HG02870 (cell line): Measurements from ENCODE around the gene RHCE.
"Not testable (repeated sequence)": the region's sequence is repeated elsewhere in the genome, so short reads cannot be mapped to it uniquely, and the experiment has no call there.

Experiments
- ATAC-seq: cut with Tn5 transposase; IDR thresholded peaks from one replicate; pipeline ENCODE4 v1.9.1; 2021; ENCODE audit warnings: mild to moderate bottlenecking, moderate library complexity; ENCODE audit not compliant: unreplicated experiment

The RHCE gene

GRCh38 chr1:25420715-25421114, at the start of gene RHCE:
Gene RHCE (minus strand): TSS chr1:25420825. CDS start chr1:25420786, 39 bp downstream.
- ATAC-seq = not testable (repeated sequence)

GRCh38 chr1:25469177-25469576, 48.6 kb upstream of the RHCE start:
- ATAC-seq = no peak

DNA sequence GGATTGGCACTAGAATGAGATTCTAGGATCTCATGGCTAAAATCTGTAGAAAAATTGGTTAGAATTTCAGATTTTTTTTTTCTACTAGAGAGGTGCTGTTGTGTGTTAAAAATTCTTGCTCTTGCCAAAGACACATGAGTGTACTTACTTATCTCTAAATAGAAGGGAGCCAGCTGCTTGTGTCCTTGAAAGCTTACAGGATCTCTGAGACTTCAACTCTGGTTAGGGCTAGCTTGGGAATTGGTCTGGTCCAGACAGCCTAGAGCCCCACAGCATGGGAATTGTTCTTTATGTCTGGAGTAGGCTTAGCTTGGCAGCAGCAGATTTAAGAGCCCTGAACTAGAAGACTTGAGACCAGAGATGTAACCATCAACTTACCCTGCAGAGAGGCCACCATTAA, 47.4 kb upstream of the RHCE start:
- no peak for ATAC-seq

DNA sequence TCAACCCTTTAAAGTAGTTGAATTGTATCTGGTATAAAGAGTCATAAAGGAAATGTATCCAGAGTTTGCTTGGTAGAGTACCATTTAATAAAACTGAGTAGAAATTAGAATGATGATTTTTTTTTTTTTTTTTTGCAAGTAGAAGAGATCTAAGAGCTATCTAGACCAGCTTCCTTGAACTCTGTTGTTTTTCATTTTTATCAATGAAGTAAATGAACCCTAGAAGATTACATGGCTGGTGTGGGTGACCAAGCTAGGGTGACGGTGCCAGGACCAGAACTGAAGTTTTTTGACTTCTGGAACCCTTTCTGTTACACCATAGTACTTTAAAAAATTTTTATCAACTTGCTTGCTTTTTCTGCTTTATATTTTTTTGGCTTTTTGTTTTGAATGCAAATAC, 47.0 kb upstream of the RHCE start:
- ATAC-seq = no peak

GRCh38 chr1:25467193-25467592, 46.6 kb upstream of the RHCE start:
- ATAC-seq = no peak

GRCh38 chr1:25462732-25463131, 42.1 kb upstream of the RHCE start:
- no peak for ATAC-seq

DNA sequence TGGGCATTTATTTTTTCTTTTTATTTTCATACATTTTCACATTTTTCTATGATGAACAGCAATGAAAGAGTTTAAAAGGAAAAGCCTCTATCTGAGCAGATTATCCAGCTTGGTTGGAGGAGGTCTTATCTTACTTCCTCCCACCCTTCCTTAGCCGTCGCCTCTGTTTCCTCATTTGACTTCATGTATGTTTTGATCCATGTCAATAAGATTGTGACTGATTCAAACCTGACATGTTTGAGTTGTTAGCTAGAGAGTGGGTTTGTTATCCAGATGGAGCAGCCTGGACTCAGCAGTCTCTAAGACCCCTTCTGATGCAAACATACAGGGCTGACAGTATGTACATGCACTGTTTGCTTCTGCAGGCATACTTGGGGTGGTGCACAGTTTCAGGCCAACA, 41.2 kb upstream of the RHCE start:
- ATAC-seq = no peak

DNA sequence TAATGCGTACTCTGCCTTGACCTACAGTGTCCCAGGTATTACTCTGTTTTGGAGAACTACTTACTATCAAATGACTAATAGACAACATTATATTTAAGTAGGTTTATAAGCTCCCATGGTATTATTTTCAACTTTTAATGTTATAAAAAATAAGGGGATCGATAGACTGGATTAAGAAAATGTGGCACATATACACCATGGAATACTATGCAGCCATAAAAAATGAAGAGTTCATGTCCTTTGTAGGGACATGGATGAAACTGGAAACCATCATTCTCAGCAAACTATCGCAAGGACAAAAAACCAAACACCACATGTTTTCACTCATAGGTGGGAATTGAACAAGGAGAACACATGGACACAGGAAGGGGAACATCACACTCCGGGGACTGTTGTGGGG, 40.2 kb upstream of the RHCE start:
- ATAC-seq = not testable (repeated sequence)

DNA sequence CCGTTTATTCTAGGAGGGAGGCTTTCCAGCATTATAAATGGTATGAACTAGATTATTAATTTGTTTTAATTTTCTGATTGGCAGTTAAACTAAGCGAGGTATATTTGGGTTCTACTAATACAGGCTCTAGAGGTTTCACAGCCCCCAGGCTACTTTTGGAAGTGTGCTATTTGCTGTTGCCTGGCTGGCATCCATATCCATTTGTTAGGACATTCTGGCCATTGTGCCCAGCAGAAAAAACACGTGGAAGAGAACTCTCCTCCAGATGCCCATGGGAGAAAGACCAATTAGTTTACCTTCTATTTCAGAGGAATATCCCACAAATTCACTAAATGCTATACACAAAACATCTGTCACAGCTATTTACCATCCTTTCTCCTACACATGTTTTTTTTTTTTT, 39.4 kb upstream of the RHCE start:
- no peak for ATAC-seq

GRCh38 chr1:25458541-25459298, 38.1 kb upstream of the RHCE start:
- ATAC-seq = no peak

DNA sequence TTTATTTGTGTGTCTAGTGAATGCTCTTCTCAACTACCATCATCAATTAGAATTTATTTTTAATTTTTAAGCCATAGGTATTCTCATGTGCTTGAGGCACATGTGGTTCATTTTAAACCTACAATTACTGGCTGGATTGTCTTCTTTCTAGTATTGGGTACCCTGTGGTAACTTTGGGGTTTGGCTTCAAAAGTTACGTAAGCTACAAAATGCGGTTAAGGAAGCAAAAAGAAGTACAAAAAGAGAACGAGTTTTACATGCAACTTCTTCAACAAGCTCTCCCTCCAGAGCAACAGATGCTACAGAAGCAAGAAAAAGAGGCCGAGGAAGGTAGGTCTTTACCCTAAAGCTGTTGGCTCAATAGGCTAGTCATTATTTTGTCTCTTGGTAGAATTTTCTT, 35.9 kb upstream of the RHCE start:
- no peak for ATAC-seq

DNA sequence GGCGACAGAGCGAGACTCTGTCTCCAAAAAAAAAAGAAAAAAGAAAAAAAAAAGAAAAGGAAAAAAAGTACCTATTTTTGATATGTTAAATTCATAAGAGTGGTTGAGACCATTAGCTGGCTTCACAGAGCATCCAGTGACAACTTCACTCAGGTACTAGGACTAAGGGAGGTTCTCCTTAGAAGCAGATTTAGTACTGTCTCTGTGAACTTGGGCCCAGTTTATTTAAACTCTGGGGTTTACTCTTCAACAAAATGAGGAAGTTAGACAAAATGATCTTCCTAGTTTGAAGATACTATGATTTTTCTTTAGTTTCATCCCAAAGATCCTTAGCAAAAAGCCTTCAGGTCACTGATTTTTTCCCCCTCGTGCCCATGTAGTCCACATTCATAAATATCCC, 31.3 kb upstream of the RHCE start:
- ATAC-seq = no peak

DNA sequence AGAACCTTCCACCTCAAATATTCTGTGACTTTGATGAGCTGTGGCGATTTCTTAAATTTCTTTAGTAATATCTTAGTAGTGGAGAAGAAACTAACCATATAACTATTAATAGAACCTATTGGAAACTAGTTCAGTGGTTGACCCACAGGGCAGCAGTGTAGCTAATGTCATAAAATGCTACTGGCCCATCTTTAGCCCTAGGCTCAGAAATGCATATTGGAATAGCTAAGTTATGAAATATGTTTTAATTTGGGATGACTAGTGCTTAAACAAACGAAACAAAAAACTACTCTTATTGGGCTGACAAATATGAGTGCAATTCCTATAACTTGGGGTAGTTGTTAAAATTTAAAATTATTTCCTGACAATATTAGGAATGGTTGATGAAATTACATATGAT, 30.3 kb upstream of the RHCE start:
- ATAC-seq = no peak

DNA sequence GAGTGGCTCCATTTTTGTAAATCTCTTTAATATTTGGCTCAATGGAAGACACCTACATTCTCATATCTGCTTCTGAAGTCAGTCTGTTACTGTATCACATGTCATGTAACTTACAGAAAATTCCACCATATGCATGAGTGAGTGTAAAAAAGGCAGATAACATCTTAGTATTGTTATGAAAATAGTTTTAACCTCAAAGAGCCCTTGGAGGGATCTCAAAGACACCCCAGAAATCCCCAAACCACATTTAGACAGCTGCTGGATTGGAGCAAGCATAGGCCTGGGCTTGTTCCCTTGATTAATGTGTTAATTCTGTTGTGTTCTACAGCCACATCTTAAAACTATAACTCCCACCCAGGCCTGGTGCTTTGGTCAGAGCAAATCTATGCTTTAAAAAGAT, 26.9 kb upstream of the RHCE start:
- ATAC-seq = no peak

DNA sequence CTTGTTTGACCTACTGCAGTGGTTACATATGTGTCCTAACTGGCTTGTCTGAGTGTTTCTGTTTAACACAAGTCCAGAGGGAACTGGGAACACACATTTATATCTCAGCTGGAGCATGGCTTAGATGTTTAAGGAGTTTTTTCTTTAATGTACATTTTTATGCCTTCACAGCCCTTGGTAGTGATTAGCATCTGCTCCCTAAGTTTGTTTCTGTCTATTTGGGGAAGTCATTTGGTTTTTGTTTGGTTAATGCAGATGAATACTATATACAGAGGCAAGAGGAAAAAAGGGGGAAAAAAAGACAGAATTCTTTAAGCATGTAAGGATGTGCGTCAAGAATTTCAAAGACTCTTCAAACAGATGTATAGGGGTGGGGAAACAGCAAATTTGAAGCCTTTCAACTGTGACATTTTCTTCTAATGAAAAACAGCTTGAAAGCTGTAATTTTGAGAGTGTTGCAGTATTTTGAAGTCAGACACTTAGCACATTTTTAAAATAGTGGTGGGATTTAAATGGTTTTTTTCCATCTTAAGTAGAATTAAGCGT, 25.4 kb upstream of the RHCE start:
- no peak for ATAC-seq

GRCh38 chr1:25444604-25445003, 24.0 kb upstream of the RHCE start:
- ATAC-seq = not testable (repeated sequence)

DNA sequence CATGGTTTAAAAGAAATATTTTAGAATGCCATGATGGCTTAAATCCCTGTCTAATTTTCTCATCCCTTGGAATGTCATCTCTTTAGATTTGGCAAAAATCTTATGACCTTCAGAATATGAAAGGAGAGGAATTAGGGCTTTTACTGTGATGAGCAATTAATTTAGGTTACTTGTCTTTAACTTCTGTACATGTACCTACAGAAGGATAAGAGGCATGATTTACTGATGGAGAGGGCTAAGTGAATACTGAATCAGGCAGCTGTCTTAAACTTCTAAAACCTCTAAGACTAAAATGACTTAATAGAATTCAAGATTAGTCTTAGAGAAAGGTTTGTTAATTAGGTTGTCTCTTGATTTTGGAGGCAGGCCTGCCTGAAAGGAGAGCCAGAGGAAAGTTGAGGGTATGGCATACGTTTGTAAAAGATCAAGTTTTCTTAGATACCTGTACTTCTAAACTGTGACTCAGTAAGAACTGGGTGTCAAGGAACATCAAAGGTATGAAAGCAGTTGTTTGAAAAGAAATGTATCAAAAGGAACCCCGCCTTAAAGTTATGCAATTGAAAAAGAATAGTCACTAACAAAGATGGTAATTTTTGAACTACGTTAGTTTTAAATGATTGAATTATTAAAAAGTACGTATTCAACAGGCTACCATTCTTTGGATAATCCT, 22.5 kb upstream of the RHCE start:
- ATAC-seq = no peak

- no peak for ATAC-seq
These were observed 21.6 kb upstream of the RHCE start for GRCh38 chr1:25442178-25442577.

DNA sequence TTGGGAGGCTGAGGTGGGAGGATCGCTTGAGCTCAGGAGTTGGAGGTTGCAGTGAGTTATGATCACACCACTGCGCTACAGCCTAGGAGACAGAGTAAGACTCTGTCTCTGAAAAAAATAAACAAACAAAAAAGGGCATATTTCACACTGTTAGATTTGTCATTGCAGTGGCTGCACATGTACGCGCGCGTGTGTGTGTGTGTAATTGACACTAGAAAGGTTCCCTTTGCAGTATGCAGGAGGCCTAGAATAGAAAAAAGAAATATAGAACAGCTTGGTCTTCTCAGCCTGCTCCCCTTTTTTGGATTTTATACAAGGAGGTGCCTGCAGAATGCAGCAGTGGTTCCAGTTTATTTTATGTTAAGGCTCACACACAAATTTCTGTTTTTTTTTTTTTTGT, 18.7 kb upstream of the RHCE start:
- no peak for ATAC-seq

DNA sequence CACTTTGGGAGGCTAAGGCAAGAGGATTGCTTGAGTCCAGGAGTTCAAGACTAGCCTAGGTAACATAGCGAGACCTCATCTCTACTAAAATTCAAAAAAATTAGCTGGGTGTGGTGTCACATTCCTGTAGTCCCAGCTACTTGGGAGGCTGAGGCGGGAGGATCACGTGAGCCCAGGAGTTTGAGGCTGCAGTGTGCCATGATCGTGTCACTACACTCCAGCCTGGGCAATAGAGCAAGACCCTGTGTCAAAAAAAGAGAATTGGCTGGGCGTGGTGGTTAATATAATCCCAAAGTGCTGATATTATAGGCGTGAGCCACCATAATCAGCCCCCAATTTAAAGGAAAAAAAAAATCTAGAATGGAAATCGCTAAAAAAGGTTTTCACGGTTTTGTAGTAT, 17.0 kb upstream of the RHCE start:
- no peak for ATAC-seq

- ATAC-seq = no peak
These were observed 14.9 kb upstream of the RHCE start for GRCh38 chr1:25435397-25436108.
